Stimulated activated CD4-positive, alpha-beta T cell treated with anti-CD3 and anti-CD28 coated beads, Interleukin-4, amount 100 ng/mL, for 4 hours (primary cell): ENCODE results near the gene C1GALT1C1L.
"Not testable (repeated sequence)": the region's sequence is repeated elsewhere in the genome, so short reads cannot be mapped to it uniquely, and the experiment has no call there.

Experiments used
- DNase-seq, 2 experiments: peaks; one replicate each; pipeline ENCODE4 v3.0.0-alpha.2; 2020

C1GALT1C1L gene

DNA sequence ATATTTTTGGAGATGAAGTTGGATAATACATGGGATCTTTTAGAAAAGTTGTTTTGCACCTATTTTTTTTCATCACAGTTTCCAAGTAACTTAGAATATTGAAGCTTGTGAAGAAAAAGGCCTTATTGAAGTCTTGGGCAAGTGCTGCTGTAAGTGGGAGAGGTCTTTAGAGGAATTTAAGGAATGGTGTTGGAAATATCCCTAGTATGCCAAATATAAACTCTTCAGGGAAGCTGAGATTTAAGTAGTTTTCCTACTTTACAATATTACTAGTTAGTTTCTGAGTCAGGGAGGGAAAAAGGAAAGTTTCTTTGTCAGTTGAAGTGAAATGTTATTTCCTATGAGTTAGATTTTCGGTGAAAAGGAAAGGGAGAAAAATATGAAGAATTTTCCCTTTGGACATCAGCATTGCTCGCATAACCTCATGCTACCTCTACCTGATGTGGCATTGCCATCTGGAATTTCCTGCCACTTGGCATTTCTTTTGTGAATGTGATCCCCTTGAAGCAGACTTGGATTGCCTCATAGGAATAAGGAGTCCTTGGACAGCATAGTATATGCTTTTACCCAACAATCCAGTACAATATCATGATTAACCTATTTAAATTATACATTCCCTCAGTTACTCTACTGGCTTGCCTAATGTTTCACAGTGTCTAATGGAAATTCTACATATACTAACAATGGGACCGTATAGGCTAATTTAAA is 27.1 kb downstream of the C1GALT1C1L start:
- DNase-seq, result no peak

GRCh38 chr2:43643680-43644079 is 32.5 kb downstream of the C1GALT1C1L start:
- DNase-seq, result no peak

- DNase-seq, result no peak
Measured at GRCh38 chr2:43642363-43642762, 33.9 kb downstream of the C1GALT1C1L start.

DNA sequence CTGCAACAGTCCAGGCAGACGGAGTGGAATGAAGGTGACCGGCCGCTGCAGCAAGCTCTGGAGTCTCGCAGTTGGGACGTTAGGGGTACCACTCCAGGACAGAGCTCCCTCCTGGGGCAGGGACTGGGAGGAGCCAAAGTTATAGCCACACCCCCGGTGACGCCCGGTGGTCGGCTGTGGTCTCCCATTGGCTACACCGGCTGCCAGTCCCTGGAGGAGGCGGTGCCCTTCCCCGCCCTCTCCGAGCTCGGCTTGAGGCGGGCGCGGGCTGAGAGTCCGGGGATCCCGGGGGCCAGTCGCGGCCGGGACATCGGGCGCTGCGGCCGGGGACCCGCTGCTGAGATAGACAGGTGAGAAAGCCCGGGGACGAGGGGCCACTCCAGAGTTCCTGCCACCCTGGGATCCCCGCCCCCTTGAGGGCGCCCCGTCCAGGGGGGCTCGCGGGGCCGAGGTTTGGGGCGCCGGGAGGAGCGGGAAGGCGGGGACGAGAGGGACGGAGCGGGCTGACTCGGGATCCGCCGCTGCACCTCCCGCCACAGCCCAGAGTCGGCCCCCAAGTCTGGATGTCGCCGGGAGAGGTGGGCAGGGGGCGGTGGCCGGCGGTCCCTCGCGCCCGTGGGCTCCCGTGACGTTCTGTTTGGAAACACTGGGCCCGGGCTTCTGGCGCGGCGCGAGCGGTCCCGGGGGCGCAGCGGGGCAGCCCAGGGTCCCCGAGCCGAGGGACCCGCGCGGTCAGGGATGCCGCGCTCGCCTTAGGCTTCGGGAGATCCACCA is 39.0 kb downstream of the C1GALT1C1L start, which contains the start of gene PLEKHH2:
Gene PLEKHH2 (plus strand): TSS at position 231 of the 774 bp plus-strand sequence. CDS start 7,414 bp downstream, outside the sequence.
- peak; percentile 84 to 88 for DNase-seq

DNA sequence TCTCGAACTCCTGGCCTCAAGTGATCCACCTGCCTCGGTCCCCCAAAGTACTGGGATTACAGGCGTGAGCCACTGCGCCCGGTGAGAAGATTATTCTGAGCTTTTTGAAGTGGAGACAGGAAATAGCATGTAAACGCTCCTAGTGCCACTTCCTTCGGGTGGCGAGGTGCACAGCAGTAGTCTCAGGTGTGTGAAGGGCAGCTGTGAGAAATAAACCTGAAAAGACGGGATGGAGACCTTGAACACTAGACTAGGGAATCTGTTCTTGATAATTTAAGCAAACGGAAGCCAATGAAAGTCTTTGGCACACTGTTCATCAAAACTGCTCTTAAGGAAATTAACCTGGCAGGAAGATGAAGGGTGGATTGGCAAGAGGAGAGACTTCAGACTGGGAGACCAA is 39.6 kb downstream of the C1GALT1C1L start:
- peak in 1 of 2 experiments; percentile 5 for DNase-seq

- not testable (repeated sequence) for DNase-seq
Measured at GRCh38 chr2:43636153-43636552, 40.1 kb downstream of the C1GALT1C1L start.

- no peak for DNase-seq
Measured at GRCh38 chr2:43634604-43635306, 41.5 kb downstream of the C1GALT1C1L start.

- no peak for DNase-seq
Measured at GRCh38 chr2:43631618-43632317, 44.5 kb downstream of the C1GALT1C1L start.
